NCI-H187 treated with DMSO at 0.1 percent for 48 hours (cell line): Measurements from ENCODE around the gene GLDC.
"Not testable (repeated sequence)": the region's sequence is repeated elsewhere in the genome, so short reads cannot be mapped to it uniquely, and the experiment has no call there.

Source experiments
- DNase-seq: peaks from one replicate; lab custom pipeline; 2025; lab: John Stamatoyannopoulos, UW

Gene GLDC

DNA sequence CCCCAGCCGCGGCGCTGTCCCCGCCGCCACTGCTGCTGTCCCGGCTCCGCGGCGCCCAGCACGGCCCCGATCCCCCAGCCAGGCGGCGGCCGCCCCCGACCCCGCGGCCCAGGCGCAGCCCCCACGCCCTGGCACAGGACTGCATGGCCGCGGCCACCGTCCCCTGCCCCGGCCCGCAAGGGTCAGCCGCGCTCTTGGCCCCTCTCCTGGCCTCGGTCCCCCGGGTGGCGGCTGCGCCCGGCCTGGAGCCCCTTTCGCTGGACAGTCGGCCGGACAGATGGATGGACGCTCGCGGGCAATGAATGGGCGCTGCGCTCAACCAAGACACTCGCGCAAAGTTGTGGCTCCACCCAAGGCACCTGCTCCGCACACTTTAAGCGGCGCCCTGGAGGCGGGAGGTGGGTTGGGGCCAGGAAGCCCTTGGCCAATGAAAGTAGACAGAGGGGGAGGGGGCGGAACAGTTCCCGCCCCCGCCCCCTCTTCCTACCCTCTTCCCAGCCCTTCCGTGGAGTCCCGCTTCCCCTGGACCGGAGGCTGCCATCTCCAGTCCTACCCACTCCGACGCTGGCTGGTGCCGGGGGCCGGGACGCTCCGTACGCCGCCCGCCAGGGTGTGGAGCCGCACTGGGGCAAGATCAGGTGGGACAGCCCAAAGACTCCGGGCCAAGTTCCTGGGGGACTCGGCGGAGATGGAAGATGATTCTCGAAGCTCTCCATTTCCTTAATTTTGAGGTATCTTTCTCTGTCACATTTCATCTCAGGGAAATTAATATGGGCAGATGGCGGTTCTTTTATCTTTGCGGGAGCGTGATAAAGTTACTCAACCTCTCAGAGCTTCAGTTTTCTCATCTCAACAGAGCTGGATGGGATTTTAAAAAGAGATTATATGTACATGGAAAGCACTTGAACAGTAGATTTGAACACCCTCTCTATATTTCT is at the start of gene GLDC:
GLDC (minus strand) TSS at position 375 of the 938 bp plus-strand sequence; CDS start at position 145, 230 bp downstream.
- DNase-seq, result no peak

DNA sequence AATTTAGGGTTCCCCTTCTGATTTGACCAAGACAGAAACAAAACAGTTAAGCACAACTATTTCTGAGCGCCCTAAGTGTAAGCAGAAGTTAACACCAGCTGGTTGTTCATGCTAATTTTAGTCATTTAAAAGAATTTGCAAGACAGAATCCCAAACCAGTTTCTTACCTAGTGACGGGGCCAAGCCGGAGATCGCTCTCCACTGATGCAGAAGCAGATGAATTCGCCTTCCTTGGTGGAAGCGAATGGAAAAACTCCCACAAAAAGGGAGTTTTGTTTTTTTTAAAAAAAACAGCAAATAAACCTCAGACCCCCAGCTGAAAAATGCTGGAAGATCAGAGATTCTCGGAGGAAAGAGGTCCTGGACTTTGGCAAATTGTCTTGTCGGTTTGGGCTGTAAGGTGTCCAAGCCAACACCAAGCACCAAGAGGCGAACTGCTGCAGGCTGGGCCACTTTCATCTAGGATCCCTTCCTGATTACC is 47.4 kb upstream of the GLDC start:
- DNase-seq, result no peak

DNA sequence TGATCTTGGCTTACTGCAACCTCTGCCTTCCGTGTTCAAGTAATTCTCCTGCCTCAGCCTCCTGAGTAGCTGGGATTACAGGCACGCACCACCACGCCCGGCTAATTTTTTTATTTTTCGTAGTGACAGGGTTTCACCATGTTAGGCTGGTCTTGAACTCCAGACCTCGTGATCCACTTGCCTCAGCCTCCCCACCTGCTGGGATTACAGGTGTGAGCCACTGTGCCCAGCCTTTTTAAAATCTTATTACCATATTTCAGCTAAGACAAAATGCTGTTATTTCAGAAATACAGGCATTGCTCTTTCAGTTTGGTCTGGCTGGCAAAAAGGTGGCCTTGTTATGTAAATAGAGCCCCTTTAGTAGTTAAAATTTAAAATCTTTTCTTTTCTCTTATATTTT is 46.9 kb upstream of the GLDC start:
- no peak for DNase-seq

DNA sequence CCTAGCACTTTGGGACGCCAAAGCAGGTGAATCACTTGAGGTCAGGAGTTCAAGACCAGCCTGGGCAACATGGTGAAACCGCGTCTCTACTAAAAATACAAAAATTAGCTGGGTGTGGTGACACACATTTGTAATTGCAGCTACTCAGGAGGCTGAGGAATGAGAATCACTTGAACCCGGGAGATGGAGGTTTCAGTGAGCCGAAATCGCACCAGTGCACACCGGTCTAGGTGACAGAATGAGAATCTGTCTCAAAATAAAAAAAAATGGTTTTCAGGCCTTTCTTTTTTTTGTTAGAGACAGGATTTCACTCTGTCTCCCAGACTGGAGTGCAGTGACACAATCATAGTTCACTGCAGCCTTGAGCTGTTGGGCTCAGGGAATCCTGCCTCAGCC is 45.1 kb upstream of the GLDC start:
- DNase-seq, result not testable (repeated sequence)

DNA sequence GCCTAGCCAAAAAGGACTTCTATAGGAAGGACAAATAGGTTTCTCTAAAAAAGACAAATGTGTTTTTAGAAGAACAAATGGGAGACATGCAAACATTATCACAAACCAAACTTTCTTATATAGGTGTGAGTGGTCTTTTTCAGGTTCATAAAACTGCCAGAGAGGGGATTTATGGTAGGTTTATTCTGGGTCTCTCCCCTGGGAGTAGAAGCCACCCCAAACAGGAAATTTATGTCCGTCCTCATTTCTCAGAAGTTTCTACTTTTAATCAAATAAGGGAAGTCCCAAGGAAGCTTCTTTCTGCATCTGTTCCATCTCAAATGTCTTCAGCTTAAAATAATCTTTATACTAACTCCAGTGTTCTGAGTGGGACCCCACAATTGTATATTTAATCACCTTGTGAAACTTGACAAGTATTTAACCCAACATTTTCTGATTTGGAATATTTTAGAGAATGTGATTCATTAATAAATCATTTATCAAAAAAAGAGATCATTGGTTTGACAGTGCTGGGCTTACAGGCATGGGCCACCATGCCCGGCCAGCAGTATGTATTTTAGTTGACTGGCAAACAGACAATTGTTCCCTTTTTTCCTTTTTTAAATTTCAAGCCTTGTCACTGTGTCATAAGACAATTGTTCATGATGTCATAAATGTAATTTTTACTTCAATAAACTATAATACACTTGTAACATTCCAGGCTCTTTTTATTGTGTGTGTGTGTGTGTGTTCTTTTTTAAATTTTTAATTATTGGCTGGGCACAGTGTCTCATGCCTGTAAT is 44.6 kb upstream of the GLDC start:
- DNase-seq, result no peak

DNA sequence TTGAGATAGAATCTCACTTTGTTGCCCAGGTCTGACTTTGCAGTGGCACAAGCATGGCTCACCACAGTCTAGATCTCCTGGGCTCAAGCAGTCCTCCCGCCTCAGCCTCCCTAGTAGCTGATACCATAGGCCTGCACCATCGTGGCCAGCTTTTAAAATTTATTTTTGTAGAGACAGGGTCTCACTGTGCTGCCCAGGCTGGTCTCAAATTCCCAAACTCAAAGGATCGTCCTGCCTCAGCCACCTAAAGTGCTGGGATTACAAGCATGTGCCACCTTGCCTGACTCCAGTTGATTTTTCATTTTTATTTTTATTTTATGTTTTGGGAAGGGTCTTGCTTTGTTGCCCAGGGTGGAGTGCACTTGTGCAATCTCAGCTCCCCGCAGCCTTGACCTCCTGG is 41.7 kb upstream of the GLDC start:
- no peak for DNase-seq

DNA sequence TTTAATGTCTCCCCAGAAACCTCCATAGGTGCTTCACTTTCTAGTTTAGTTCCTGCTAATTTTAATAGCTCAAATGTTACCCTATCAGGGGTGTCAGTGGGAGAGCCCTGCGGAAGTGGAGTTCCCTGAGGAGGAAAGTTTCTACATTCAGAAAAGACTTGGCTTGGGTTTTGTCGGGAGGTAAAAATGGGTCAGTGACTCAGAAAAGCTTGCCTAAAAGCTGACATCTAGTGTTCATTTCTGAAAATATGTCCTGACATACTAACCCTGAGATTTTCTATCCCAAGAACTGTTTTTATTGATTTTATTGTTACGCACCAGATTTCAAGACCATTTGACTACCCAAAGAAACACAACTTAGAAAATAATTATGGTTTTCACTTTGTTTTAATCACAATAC is 40.9 kb upstream of the GLDC start:
- no peak for DNase-seq

DNA sequence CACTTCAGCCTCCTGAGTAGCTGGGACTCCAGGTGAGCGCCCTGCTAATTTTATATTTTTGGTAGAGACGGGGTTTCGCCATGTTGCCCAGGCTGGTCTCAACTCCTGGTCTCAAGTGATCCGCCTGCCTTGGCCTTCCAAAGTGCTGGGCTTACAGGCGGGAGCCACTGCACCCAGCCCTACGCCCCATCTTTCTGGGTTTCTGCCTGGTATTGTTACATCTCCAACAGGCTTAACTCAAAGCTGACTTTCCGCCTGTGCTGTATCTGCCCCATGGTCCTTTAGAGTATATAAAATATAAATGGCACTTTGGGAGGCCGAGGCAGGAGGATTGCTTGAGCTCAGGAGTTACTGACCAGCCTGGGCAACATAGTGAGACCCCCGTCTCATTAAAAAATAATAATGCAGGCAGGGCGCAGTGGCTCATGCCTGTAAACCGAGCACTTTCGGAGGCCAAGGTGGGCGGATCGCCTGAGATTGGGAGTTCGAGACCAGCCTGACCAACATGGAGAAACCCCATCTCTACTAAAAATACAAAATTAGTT is 36.5 kb upstream of the GLDC start:
- no peak for DNase-seq

DNA sequence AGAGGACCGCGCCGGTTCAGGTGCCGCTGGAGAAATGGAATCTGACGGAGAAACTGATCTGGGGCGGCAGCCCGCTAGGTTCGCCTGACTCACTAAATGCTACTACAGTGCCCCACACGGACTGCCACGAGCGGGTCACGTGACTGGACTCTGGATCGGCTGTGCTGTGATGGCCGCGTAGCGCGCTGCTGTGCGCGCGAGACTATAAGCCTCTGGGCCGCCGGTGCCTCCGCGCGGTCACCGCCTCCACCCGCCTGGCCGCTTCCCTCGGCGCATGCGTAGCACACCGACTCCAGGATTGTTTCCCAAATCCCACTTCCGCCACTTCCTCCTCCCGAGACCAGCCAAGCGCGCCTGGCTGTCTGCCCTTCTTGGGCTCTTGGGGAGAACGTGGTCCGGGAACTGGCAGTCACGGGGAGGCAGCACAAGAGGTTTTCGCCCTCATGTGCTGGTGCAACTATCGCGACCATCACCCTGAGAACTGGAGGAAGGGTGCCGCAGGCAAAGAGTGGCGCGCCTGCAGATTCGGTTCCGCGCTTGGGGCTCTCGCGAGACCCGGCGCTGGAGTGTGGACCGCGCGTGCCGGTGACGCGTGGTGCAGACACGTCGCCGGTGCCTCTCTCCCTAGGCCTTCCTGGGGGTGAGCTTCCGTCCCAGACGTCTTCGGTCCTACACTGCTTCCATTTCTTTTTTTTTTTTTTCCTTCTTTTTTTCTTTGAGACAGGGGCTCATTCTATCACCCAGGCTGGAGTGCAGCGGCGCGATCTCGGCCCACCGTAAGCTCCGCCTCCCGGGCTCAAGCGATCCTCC is 35.8 kb upstream of the GLDC start:
- peak; percentile 59 for DNase-seq

DNA sequence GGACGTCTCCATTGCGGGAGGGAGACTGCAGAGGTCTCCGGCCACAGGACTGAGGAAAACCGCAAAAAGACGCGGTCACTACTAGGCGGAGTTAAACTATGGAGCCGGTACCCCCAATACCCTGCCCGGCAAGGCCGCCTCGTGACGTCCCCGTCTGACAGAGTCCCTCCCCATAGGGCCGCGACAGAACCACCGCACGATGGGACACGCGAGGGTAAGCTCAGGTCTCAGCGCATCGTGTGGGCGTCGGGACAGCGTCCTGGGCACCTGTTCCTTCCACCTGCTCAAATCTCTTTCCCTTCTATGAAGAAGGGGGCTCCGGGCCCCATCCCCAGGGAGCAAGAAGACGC is 35.2 kb upstream of the GLDC start:
- DNase-seq, result no peak

DNA sequence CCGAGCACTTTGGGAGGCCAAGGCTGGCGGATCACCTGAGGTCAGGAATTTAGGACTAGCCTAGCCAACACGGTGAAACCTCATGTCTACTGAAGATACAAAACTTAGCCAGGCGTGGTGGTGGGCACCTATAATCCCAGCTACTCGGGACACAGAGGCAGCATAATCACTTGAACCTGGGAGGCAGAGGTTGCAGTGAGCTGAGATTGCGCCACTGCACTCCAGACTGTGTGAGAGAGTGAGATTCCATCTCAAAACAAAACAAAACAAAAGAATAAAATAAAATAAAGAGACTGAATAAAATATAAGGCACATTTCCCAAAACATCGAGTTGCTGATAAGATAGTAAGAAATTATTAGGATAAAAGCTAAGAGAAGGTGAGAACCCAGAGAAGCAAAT is 32.3 kb upstream of the GLDC start:
- DNase-seq, result no peak

DNA sequence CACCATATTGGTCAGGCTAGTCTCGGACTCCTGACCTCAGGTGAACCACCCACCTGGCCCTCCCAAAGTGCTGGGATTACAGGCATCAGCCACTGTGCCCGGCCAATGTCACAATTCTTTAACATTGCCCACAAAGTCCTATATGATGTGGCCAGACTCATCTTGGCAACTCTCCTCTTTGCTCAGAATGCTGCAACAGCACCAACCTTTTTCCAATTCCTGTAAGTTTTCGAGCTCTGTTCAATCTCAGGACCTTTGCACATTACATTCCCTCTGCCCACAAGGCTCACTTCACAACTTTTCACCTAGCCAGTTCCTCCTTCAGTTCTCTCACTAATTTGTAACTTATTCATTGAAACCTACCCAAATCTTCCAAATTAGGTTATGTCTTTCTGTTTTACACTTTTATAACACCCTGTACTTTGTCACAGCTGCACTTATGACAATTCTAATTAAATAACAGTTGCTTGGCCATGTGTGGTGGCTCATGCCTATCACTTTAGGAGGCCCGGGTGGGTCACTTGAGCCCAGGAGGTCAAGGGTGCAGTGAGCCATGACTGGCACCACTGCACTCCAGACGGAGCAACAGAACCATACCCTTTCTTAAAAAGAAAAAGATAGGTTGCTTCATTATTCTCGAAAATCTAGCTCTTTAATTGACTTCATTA is 30.9 kb upstream of the GLDC start:
- no peak for DNase-seq

DNA sequence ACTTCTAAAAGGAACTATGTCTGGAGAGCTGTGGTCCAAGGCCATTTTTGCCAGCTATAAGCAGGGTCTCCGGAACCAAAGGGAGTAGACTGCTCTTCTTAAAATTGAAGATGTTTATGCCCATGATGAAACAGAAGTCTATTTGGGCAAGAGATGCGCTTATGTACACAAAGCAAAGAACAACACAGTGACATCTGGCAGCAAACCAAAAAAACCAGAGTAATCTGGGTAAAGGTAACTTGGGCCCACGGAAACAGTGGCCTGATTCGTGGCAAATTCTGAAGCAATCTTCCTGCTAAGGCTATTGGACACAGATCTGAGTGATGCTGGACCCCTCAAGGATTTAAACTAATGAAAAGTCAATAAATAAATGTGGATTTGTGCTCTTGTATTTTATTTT is 29.7 kb upstream of the GLDC start:
- DNase-seq, result no peak

DNA sequence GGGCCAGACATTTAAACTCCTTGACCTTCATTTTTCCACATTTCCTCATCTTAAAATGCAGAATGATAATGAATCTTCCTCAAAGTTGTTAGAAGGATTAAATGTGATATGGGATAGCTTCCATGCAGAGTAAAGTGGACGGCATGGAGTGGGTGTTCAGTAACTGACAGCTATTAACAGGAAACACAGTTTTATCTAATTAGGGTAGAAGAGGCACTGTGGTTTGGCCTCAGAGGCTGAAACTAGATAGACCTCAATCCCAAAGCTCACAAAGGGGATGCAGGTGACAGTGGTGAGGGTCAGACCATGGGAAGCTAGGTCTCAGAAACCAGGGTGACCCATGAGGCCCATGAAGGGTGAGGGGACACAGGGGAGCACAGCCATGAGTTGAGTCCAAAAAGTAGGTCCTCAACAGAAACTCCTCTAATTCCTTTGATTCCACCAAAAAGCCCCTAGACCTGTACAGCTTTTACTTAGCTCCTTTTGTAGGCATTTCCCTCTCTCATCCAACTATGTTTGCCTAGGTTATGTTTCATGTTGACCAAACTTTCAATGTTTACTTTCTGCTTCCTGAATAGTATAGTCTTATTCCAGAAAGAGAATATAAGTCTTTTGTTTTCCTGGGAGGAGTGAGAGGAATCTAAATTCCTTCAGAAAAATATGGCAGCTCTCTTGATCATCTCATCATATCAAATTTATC is 27.9 kb upstream of the GLDC start:
- DNase-seq, result no peak

DNA sequence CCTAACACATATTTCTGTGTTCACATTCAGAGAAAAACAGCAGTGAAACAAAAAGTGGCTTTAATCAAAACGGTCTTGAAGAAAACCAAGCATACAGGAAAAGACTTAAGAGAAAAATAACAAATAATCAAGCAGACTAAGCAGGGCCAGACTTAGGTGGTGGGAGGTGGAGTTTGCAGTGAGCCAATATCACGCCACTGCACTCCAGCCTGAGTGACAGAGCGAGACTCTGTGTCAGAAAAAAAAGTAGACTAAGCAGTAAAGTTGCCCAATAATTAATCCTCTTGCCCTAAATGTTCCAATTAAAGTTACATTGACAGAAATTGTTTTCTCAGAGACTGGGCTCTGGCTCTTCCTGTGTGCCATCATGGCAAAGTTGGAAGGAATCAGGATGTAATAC is 26.6 kb upstream of the GLDC start:
- no peak for DNase-seq

DNA sequence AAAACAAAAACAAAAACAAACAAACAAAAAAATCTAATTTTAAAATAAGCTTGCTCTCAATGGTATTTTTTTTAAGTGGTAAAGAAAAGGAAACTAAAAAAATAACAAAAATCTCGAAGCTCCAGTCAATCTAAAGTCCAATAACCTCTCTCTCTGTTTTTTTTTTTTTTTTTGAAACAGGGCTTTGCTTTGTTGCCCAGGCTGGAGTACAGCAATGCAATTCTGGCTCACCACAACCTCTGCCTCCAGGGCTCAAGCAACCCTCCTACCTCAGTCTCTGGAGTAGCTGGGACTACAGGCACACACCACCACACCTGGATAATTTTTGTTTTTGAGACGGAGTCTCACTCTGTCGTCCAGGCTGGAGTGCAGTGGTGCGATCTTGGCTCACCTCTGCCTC is 25.9 kb upstream of the GLDC start:
- DNase-seq, result no peak

DNA sequence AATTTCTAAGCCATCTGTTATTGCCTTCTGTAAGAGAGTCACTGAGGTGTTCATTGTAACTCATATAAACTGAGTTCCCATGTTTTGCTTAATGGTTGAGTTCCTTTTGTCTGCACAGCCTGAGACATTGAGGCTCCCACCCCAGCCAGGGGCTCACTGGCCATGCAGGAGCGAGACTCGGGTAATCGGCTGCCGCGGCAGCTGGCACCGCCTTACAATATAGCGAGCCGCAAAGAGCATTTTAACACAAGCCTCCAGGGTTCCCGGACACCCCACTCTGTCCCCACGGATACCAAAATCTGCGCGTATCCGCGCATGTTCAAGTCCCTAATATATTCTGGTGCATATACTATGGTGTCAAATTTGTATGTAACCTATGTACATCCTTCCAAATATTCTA is 24.4 kb upstream of the GLDC start:
- no peak for DNase-seq

DNA sequence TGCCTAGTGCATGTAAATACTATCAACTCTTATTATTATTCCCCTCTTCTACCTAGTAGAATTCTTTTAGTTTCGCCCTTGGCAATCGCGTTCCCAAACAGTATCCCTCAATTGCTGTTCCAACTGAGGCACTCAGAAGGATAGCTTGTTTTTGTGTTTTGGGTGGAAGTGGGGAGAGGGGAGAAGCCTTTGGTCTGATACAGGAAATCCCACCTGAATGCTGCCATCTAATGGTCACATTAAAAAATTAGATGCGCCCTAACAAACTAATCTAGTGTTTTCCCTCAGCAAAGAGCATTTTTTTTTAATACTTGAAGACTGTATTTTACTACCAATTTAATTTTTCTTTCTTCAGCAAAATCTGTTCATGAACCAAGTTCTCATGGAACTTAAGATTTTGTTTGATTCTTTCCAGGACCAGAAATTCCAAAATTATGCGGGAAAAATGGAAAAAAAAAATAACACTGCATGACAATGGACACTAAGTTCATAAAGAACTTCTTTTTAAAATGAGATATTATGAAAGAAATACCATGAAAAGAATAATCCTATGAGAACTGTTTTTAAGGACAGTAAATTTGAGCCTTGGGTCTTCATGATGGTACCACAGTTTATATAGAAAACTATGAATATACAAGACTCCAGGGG is 22.2 kb upstream of the GLDC start:
- no peak for DNase-seq

DNA sequence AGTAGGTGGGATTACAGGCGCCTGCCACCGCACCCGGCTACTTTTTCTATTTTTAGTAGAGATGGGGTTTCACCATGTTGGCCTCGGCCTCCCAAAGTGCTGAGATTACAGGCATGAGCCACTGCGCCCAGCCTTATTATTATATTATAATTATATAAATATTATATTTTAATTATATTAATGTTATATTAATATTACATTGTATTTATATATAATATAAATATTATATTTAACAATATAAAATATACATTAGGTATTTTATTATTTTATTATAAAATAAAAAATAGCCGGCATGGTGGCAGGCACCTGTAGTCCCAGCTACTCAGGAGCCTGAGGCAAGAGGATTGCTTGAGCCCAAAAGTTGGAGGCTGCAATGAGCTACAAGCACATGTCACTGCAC is 21.6 kb upstream of the GLDC start:
- DNase-seq, result no peak

DNA sequence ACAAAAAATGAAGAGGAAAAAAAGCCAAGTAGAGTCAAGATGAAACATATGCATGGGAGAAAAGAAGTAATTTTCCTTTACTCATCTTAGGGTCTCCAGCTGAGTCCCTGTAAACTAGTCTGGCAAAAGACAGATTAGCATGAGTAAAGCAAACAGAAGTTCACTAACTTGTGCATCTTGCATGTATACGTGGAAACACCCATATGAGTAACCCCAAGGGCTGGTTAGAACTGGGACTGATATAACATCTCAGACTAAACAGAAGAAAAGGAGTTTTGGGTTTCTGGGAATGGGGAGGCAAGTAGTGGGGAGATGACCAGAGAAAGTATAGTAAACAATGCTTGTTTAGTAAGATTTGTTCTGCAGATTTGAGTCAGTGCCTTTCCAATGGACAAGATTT is 20.1 kb upstream of the GLDC start:
- DNase-seq, result no peak
